SK-N-SH (cell line): ENCODE measurements around the gene KCNJ3. TPM values are rescaled to one million over a fixed set of nuclear protein-coding genes. Genes with fewer than 3 reads are reported as not detected.

ENCODE experiments used
- CTCF ChIA-PET: fragments of 300-600, 350-600 bp; formaldehyde crosslinking; extraction: SDS; loops from one replicate; lab custom pipeline; 2021; lab: Yijun Ruan, JAX
- POLR2A ChIA-PET: fragments of 350-600 bp; sonication (Branson Sonifier 250); formaldehyde crosslinking; extraction: SDS; loops from one replicate; lab custom pipeline; 2020; ENCODE audit warnings: antibody characterized with exemption, inconsistent platforms; lab: Yijun Ruan, JAX
- DNase-seq: peaks from one replicate; pipeline ENCODE4 v3.0.0; 2012
- H2AFZ ChIP-seq: fragments of 200-600 bp; sonication (generic); 2 replicates; pipeline ENCODE4 v1.8.1; 2016; ENCODE audit warnings: antibody characterized with exemption, mild to moderate bottlenecking, low read depth
- H3F3A ChIP-seq: fragments of 200-600 bp; sonication (generic); replicated peaks from 2 replicates; pipeline ENCODE3; 2016; ENCODE audit warnings: antibody characterized with exemption, mild to moderate bottlenecking; ENCODE audit not compliant: insufficient read depth
- H3K27ac ChIP-seq, 2 experiments: fragments of 200-500 bp in 1 of 2; fragments of 200-600 bp in 1 of 2; sonication (Bioruptor generic) in 1 of 2; sonication (generic), shearing (Covaris generic) in 1 of 2; 2 replicates each; pipeline versions ENCODE4 v1.5.1 to v1.6.1; 2014 to 2016; ENCODE audit warnings: low read depth in 2 of 2, inconsistent platforms in 1 of 2, low read length in 1 of 2, mild to moderate bottlenecking in 1 of 2, mixed read lengths in 1 of 2
- H3K27me3 ChIP-seq: fragments of 200-600 bp; sonication (generic), shearing (Covaris generic); 2 replicates; pipeline ENCODE4 v1.6.1; 2016; ENCODE audit warnings: mixed run types; ENCODE audit not compliant: insufficient read depth
- H3K36me3 ChIP-seq, 2 experiments: fragments of 200-500 bp in 1 of 2; fragments of 200-600 bp in 1 of 2; sonication (Bioruptor generic) in 1 of 2; sonication (generic) in 1 of 2; replicated peaks in 1 of 2; 2 replicates each; pipeline versions ENCODE3 to v1.5.1; 2014 to 2016; ENCODE audit warnings: low read length in 1 of 2, mild to moderate bottlenecking in 1 of 2; ENCODE audit not compliant: insufficient read depth in 2 of 2, control insufficient read depth in 1 of 2
- H3K4me1 ChIP-seq, 2 experiments: fragments of 200-500 bp in 1 of 2; fragments of 200-600 bp in 1 of 2; sonication (Bioruptor generic) in 1 of 2; sonication (generic), shearing (Covaris generic) in 1 of 2; 2 replicates each; pipeline versions ENCODE4 v1.5.1 to v1.6.1; 2014 to 2016; ENCODE audit warnings: low read depth in 1 of 2, low read length in 1 of 2, mixed run types in 1 of 2; ENCODE audit not compliant: insufficient read depth in 2 of 2, control insufficient read depth in 1 of 2
- H3K4me2 ChIP-seq: fragments of 200-600 bp; sonication (generic), shearing (Covaris generic); 2 replicates; pipeline ENCODE4 v1.6.1; 2017; ENCODE audit warnings: mixed run types
- H3K4me3 ChIP-seq, 2 experiments: fragments of 200-500 bp in 1 of 2; fragments of 200-600 bp in 1 of 2; sonication (Bioruptor generic) in 1 of 2; sonication (generic), shearing (Covaris generic) in 1 of 2; 2 replicates each; pipeline versions ENCODE4 v1.5.1 to v1.8.1; 2014 to 2016; ENCODE audit warnings: low read depth in 2 of 2, inconsistent platforms in 1 of 2, low read length in 1 of 2, mild to moderate bottlenecking in 1 of 2, mixed read lengths in 1 of 2, moderate library complexity in 1 of 2
- H3K79me2 ChIP-seq: fragments of 200-600 bp; sonication (generic); 2 replicates; pipeline ENCODE4 v1.8.1; 2017; ENCODE audit warnings: mild to moderate bottlenecking; ENCODE audit not compliant: insufficient read depth
- H3K9ac ChIP-seq: fragments of 200-600 bp; sonication (generic); 2 replicates; pipeline ENCODE4 v1.6.1; 2017; ENCODE audit warnings: mixed run types
- H3K9me2 ChIP-seq: fragments of 200-600 bp; sonication (generic); 2 replicates; pipeline ENCODE4 v1.6.1; 2017; ENCODE audit warnings: mixed run types
- H3K9me3 ChIP-seq: fragments of 200-600 bp; sonication (generic); 2 replicates; pipeline ENCODE4 v1.6.1; 2017; ENCODE audit warnings: mixed run types, mild to moderate bottlenecking, moderate library complexity
- H4K20me1 ChIP-seq: fragments of 200-600 bp; sonication (generic); 2 replicates; pipeline ENCODE4 v1.6.1; 2017; ENCODE audit warnings: mild to moderate bottlenecking, mixed run types; ENCODE audit not compliant: insufficient read depth
- EP300 ChIP-seq, 2 experiments: IDR thresholded peaks; 2 replicates each; pipeline versions ENCODE4 v1.4.0 to v1.6.1; 2012; ENCODE audit warnings: borderline replicate concordance in 1 of 2, low read depth in 1 of 2, low read length in 1 of 2
- FOXJ3 ChIP-seq: sonication (generic); formaldehyde crosslinking; IDR thresholded peaks from 2 replicates; pipeline ENCODE4 v1.5.1; 2020; ENCODE audit warnings: mild to moderate bottlenecking, missing genetic modification reagents
- MEF2A ChIP-seq: IDR thresholded peaks from 2 replicates; pipeline ENCODE4 v1.4.0; 2012; ENCODE audit warnings: low read depth, borderline replicate concordance
- MXI1 ChIP-seq: IDR thresholded peaks from 2 replicates; pipeline ENCODE4 v1.6.1; 2012; ENCODE audit warnings: mild to moderate bottlenecking, low read depth, low read length, improper control_type of control experiment
- NFIC ChIP-seq: IDR thresholded peaks from 2 replicates; pipeline ENCODE4 v1.4.0; 2012; ENCODE audit warnings: borderline replicate concordance
- NRF1 ChIP-seq: IDR thresholded peaks from 2 replicates; pipeline ENCODE4 v1.6.1; 2012; ENCODE audit warnings: low read depth, mild to moderate bottlenecking, low read length
- POLR2AphosphoS5 ChIP-seq: IDR thresholded peaks from 2 replicates; pipeline ENCODE4 v1.6.1; 2012; ENCODE audit warnings: low read depth, low read length
- RAD21 ChIP-seq: IDR thresholded peaks from 2 replicates; pipeline ENCODE4 v1.6.1; 2012; ENCODE audit warnings: mild to moderate bottlenecking, low read length
- RCOR1 ChIP-seq: fragments of 150-350 bp; IDR thresholded peaks from 2 replicates; pipeline ENCODE4 v1.6.1; 2017; ENCODE audit warnings: antibody characterized with exemption, low read length
- RFX5 ChIP-seq: IDR thresholded peaks from 2 replicates; pipeline ENCODE4 v1.6.1; 2012; ENCODE audit warnings: mild to moderate bottlenecking, improper control_type of control experiment, low read length
- RXRA ChIP-seq: IDR thresholded peaks from 2 replicates; pipeline ENCODE4 v1.4.0; 2012; ENCODE audit warnings: low read depth, mild to moderate bottlenecking, borderline replicate concordance
- SMC3 ChIP-seq: IDR thresholded peaks from 2 replicates; pipeline ENCODE4 v1.6.1; 2012; ENCODE audit warnings: low read depth, low read length, improper control_type of control experiment
- TAF1 ChIP-seq: IDR thresholded peaks from 2 replicates; pipeline ENCODE4 v1.6.1; 2012; ENCODE audit warnings: low read depth, mild to moderate bottlenecking, low read length, moderate library complexity, borderline replicate concordance
- TEAD4 ChIP-seq: IDR thresholded peaks from 2 replicates; pipeline ENCODE4 v1.4.0; 2012; ENCODE audit warnings: mild to moderate bottlenecking, borderline replicate concordance; ENCODE audit not compliant: insufficient read depth
- USF2 ChIP-seq: fragments of 150-350 bp; IDR thresholded peaks from 2 replicates; pipeline ENCODE4 v1.6.1; 2017; ENCODE audit warnings: antibody characterized with exemption, low read length, low read depth, borderline replicate concordance
- ZBTB33 ChIP-seq: IDR thresholded peaks from 2 replicates; pipeline ENCODE4 v1.4.0; 2012; ENCODE audit warnings: low read depth, borderline replicate concordance
- WGBS: methylation state at CpG from one replicate; pipeline ENCODE4 v1.1.6; 2017; ENCODE audit warnings: low lambda C conversion rate; 5-methylcytosine and 5-hydroxymethylcytosine counted together
- polyA plus RNA-seq, 3 experiments: library from polyadenylated mRNA; depleted of rRNA; stranded (reverse); fragments of >200 nt; gene quantifications; 2 replicates each; pipeline ENCODE4 v1.2.3, GENCODE V29; 2012
- TF ChIP-seq, protein P1 (sequence below): IDR thresholded peaks from 2 replicates; pipeline ENCODE4; 2012
- TF ChIP-seq, protein P2 (sequence below): IDR thresholded peaks from 2 replicates; pipeline ENCODE4 v1.6.1; 2012; ENCODE audit warnings: mild to moderate bottlenecking, low read depth, low read length, moderate library complexity
- TF ChIP-seq, protein P3 (sequence below): IDR thresholded peaks from 2 replicates; pipeline ENCODE4 v1.4.0; 2012; ENCODE audit warnings: low read depth, borderline replicate concordance

The KCNJ3 gene
- polyA plus RNA-seq, 1 of the 3 experiments (the other 2 are of a cell fraction): not detected

DNA sequence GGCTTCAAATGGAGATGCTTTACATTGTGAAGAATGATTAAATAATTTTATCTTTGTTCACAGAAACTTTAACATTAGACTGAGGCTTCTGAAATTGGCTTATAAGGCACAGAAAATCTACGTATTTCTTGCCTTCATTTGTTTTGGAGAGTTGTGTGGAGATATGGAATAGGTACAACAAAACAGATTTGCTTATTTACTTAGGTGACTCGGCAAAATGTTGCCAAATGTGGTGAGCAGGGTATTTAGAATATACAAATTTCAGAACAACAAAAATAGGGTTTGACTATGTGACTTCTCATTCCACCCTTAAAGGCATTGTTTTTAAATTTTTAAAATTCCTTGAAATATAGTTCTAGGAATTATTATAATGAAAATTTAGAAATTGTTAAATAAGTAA lies 134.2 kb downstream of the KCNJ3 start:
- Histone ChIP-seq H3K4me3 (no peak overlapping the region), H4K20me1 (no peaks in the 10 kb centered on the region), H3K4me2 (no peak overlapping the region), H3F3A (no peaks in the 10 kb centered on the region), H3K9me2 (no peaks in the 10 kb centered on the region), H2AFZ (no peak overlapping the region), H3K4me1 (no peaks in the 10 kb centered on the region; a peak in 2 of 4 replicates), H3K27ac (no peak overlapping the region), H3K79me2 (no peaks in the 10 kb centered on the region), H3K27me3 (no peaks in the 10 kb centered on the region), H3K9ac (no peak overlapping the region), H3K36me3 (no peaks in the 10 kb centered on the region), H3K9me3 (no peaks in the 10 kb centered on the region)
- WGBS: 7% methylated on average over 2 of the region's 2 CpGs
- TF ChIP-seq, protein P1, sequence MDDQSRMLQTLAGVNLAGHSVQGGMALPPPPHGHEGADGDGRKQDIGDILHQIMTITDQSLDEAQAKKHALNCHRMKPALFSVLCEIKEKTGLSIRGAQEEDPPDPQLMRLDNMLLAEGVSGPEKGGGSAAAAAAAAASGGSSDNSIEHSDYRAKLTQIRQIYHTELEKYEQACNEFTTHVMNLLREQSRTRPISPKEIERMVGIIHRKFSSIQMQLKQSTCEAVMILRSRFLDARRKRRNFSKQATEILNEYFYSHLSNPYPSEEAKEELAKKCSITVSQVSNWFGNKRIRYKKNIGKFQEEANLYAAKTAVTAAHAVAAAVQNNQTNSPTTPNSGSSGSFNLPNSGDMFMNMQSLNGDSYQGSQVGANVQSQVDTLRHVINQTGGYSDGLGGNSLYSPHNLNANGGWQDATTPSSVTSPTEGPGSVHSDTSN: no peak
- no peak for TF ChIP-seq NRF1
- no peak for TF ChIP-seq RFX5
- TF ChIP-seq, protein P2, sequence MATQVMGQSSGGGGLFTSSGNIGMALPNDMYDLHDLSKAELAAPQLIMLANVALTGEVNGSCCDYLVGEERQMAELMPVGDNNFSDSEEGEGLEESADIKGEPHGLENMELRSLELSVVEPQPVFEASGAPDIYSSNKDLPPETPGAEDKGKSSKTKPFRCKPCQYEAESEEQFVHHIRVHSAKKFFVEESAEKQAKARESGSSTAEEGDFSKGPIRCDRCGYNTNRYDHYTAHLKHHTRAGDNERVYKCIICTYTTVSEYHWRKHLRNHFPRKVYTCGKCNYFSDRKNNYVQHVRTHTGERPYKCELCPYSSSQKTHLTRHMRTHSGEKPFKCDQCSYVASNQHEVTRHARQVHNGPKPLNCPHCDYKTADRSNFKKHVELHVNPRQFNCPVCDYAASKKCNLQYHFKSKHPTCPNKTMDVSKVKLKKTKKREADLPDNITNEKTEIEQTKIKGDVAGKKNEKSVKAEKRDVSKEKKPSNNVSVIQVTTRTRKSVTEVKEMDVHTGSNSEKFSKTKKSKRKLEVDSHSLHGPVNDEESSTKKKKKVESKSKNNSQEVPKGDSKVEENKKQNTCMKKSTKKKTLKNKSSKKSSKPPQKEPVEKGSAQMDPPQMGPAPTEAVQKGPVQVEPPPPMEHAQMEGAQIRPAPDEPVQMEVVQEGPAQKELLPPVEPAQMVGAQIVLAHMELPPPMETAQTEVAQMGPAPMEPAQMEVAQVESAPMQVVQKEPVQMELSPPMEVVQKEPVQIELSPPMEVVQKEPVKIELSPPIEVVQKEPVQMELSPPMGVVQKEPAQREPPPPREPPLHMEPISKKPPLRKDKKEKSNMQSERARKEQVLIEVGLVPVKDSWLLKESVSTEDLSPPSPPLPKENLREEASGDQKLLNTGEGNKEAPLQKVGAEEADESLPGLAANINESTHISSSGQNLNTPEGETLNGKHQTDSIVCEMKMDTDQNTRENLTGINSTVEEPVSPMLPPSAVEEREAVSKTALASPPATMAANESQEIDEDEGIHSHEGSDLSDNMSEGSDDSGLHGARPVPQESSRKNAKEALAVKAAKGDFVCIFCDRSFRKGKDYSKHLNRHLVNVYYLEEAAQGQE: no peak
- ChIA-PET CTCF (no interaction called here), POLR2A (no interaction called here)
- no peak for DNase-seq

GRCh38 chr2:154836632-154837031 lies 138.1 kb downstream of the KCNJ3 start:
- ChIA-PET POLR2A (no interaction called here), CTCF (no interaction called here)
- H3K9me3 ChIP-seq: no peaks in the 10 kb centered on the region
- TF ChIP-seq RXRA: no peak
- TF ChIP-seq SMC3: no peak
- TF ChIP-seq NFIC: no peak
- no peak for TF ChIP-seq MEF2A
- TF ChIP-seq TEAD4: no peak
- TF ChIP-seq ZBTB33: no peak
- TF ChIP-seq TAF1: no peak
- TF ChIP-seq RAD21: no peak
- TF ChIP-seq POLR2AphosphoS5: no peak
- no peak for TF ChIP-seq MXI1
- TF ChIP-seq, protein P1: no peak
- TF ChIP-seq RCOR1: no peak
- TF ChIP-seq, protein P3, sequence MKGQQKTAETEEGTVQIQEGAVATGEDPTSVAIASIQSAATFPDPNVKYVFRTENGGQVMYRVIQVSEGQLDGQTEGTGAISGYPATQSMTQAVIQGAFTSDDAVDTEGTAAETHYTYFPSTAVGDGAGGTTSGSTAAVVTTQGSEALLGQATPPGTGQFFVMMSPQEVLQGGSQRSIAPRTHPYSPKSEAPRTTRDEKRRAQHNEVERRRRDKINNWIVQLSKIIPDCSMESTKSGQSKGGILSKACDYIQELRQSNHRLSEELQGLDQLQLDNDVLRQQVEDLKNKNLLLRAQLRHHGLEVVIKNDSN: no peak
- no peak for TF ChIP-seq EP300 (IDR thresholded peaks at IDR 0.05; ENCODE audit: borderline replicate concordance in 1 of 2, low read depth in 1 of 2, low read length in 1 of 2)
- no peak for TF ChIP-seq USF2
- TF ChIP-seq FOXJ3: no peak

More at GRCh38 chr2:154836632-154837031, 138.1 kb downstream of the KCNJ3 start:
- Histone ChIP-seq H3K4me2 (no peak overlapping the region), H4K20me1 (no peaks in the 10 kb centered on the region), H3K79me2 (no peaks in the 10 kb centered on the region), H3K9me2 (no peaks in the 10 kb centered on the region), H3K27me3 (no peaks in the 10 kb centered on the region), H3K9ac (no peak overlapping the region), H3K36me3 (no peaks in the 10 kb centered on the region), H3F3A (no peaks in the 10 kb centered on the region), H3K4me1 (no peaks in the 10 kb centered on the region; a peak in 1 of 4 replicates), H2AFZ (no peak overlapping the region), H3K4me3 (no peak overlapping the region), H3K27ac (no peak overlapping the region)
- no peak for DNase-seq
- 36% methylated on average over 2 of the region's 2 CpGs for WGBS
